ENCODE data around the gene KCNJ16.

KCNJ16 gene

GRCh38 chr17:70107904-70108565 is 33.0 kb downstream of the KCNJ16 start:
- H3K27ac ChIP-seq: no peak overlapping the region
- TF ChIP-seq ZFX (IDR thresholded peaks at IDR 0.05) (no peak), CTCF (conservative IDR thresholded peaks at IDR 0.05) (no peak)

- no peak overlapping the region for H3K27ac ChIP-seq
Measured at GRCh38 chr17:70109497-70109896, 34.5 kb downstream of the KCNJ16 start.

GRCh38 chr17:70110443-70110880 is 35.4 kb downstream of the KCNJ16 start:
- H3K27ac ChIP-seq: no peak overlapping the region
- no peak for TF ChIP-seq ZFX (IDR thresholded peaks at IDR 0.05)
- no peak for TF ChIP-seq CTCF (conservative IDR thresholded peaks at IDR 0.05)

More at GRCh38 chr17:70109497-70109896, 34.5 kb downstream of the KCNJ16 start:
- TF ChIP-seq ZFX (IDR thresholded peaks at IDR 0.05): no peak
- TF ChIP-seq CTCF (conservative IDR thresholded peaks at IDR 0.05): no peak

- no peak overlapping the region for H3K27ac ChIP-seq
- TF ChIP-seq CTCF (conservative IDR thresholded peaks at IDR 0.05): no peak
- TF ChIP-seq ZFX (IDR thresholded peaks at IDR 0.05): no peak
Measured at GRCh38 chr17:70111201-70111600, 36.2 kb downstream of the KCNJ16 start.

GRCh38 chr17:70114405-70114804 is 39.4 kb downstream of the KCNJ16 start:
- no peak overlapping the region for H3K27ac ChIP-seq
- TF ChIP-seq ZFX (IDR thresholded peaks at IDR 0.05): no peak
- no peak for TF ChIP-seq CTCF (conservative IDR thresholded peaks at IDR 0.05)

GRCh38 chr17:70115126-70115525 is 40.1 kb downstream of the KCNJ16 start:
- H3K27ac ChIP-seq: no peak overlapping the region
- TF ChIP-seq ZFX (IDR thresholded peaks at IDR 0.05): no peak
- no peak for TF ChIP-seq CTCF (conservative IDR thresholded peaks at IDR 0.05)

GRCh38 chr17:70116919-70117318 is 41.9 kb downstream of the KCNJ16 start:
- no peak for TF ChIP-seq CTCF (conservative IDR thresholded peaks at IDR 0.05)
- TF ChIP-seq ZFX (IDR thresholded peaks at IDR 0.05): no peak
- no peak overlapping the region for H3K27ac ChIP-seq
